T-helper 17 cell (primary cell): ENCODE data around the gene EIF3A. TPM values are rescaled to one million over a fixed set of nuclear protein-coding genes. Genes with fewer than 3 reads are reported as not detected.

Experiments
- ATAC-seq: fragments of 150-1000 bp; cut with Tn5 transposase; 2 replicates; pipeline ENCODE4 v1.10.0; 2021; ENCODE audit warnings: mild to moderate bottlenecking, moderate library complexity
- DNase-seq, 3 donors: peaks; one replicate each; pipeline versions ENCODE4 v3.0.0 to v3.0.0-alpha.2; 2020 to 2021
- H3K9me3 ChIP-seq: one replicate; pipeline ENCODE4 v1.7.0; 2013; ENCODE audit warnings: low read length, mild to moderate bottlenecking; ENCODE audit not compliant: control insufficient read depth, poor library complexity, severe bottlenecking
- H3K27ac Mint-ChIP-seq: one replicate; pipeline ENCODE4 v1.8.0; 2022; ENCODE audit warnings: mild to moderate bottlenecking, moderate library complexity, mixed read lengths
- H3K27me3 Mint-ChIP-seq: one replicate; pipeline ENCODE4 v1.8.0; 2022; ENCODE audit warnings: mixed read lengths
- H3K36me3 Mint-ChIP-seq: one replicate; pipeline ENCODE4 v1.8.0; 2022; ENCODE audit warnings: low read depth, mixed read lengths
- H3K4me1 Mint-ChIP-seq: one replicate; pipeline ENCODE4 v1.8.0; 2022; ENCODE audit warnings: mild to moderate bottlenecking, mixed read lengths
- H3K4me3 Mint-ChIP-seq: one replicate; pipeline ENCODE4 v1.8.0; 2022; ENCODE audit warnings: mild to moderate bottlenecking, moderate library complexity, mixed read lengths
- total RNA-seq, 4 donors: library from RNA in 2 of 4; stranded (reverse) in 2 of 4; gene quantifications; one replicate each; pipeline ENCODE4 v1.2.3 and lab custom pipeline; 2022 to 2026

EIF3A gene
- total RNA-seq, 2 donors from 2014 or later, result 149 to 169 TPM

GRCh38 chr10:119090026-119090795 lies 9.6 kb upstream of the EIF3A start:
- peak in 2 of 3 donors; percentile 31 to 34 for DNase-seq
- ATAC-seq, result peak; percentile 65
- H3K4me1 Mint-ChIP-seq, result peaks cover 42% of the 10 kb centered on the region
- H3K9me3 ChIP-seq, result no peaks in the 10 kb centered on the region
- H3K27me3 Mint-ChIP-seq, result no peaks in the 10 kb centered on the region
- H3K36me3 Mint-ChIP-seq, result no peaks in the 10 kb centered on the region
- peak overlapping the region; percentile 99 for H3K27ac Mint-ChIP-seq
- peak overlapping the region; percentile 78 for H3K4me3 Mint-ChIP-seq

GRCh38 chr10:119087271-119087882 lies 6.8 kb upstream of the EIF3A start:
- H3K4me1 Mint-ChIP-seq, result peaks cover 39% of the 10 kb centered on the region
- no peak overlapping the region for H3K27ac Mint-ChIP-seq
- no peak for DNase-seq

GRCh38 chr10:119084896-119085295 lies 4.3 kb upstream of the EIF3A start:
- Mint-ChIP-seq H3K27ac (no peak overlapping the region), H3K4me1 (peaks cover 31% of the 10 kb centered on the region), H3K27me3 (no peaks in the 10 kb centered on the region), H3K36me3 (no peaks in the 10 kb centered on the region), H3K4me3 (no peak overlapping the region)
- no peak for ATAC-seq
- no peaks in the 10 kb centered on the region for H3K9me3 ChIP-seq
- DNase-seq, result no peak

More at GRCh38 chr10:119087271-119087882, 6.8 kb upstream of the EIF3A start:
- no peak for ATAC-seq
- H3K9me3 ChIP-seq, result no peaks in the 10 kb centered on the region
- Mint-ChIP-seq H3K27me3 (no peaks in the 10 kb centered on the region), H3K36me3 (no peaks in the 10 kb centered on the region), H3K4me3 (no peak overlapping the region)

- Mint-ChIP-seq H3K27ac (peak overlapping the region; percentile 99), H3K27me3 (no peaks in the 10 kb centered on the region), H3K36me3 (peaks cover 2% of the 10 kb centered on the region), H3K4me3 (peak overlapping the region; percentile 99), H3K4me1 (peaks cover 37% of the 10 kb centered on the region)
- ATAC-seq (peak; percentile 66), DNase-seq (peak; percentile 44 to 50 (median 45))
- H3K9me3 ChIP-seq, result no peaks in the 10 kb centered on the region
Measured at GRCh38 chr10:119079599-119080520, 757 bp downstream of the EIF3A start.

- no peak for DNase-seq
- peak overlapping the region; percentile 99 for H3K4me3 Mint-ChIP-seq
- peaks cover 2% of the 10 kb centered on the region for H3K36me3 Mint-ChIP-seq
- ATAC-seq, result no peak
- H3K9me3 ChIP-seq, result no peaks in the 10 kb centered on the region
- H3K27me3 Mint-ChIP-seq, result no peaks in the 10 kb centered on the region
- H3K4me1 Mint-ChIP-seq, result peaks cover 33% of the 10 kb centered on the region
- peak overlapping the region; percentile 99 for H3K27ac Mint-ChIP-seq
Measured at GRCh38 chr10:119078422-119079179, 2.0 kb downstream of the EIF3A start.

GRCh38 chr10:119073584-119073983 lies 7.0 kb downstream of the EIF3A start:
- no peak overlapping the region for H3K4me3 Mint-ChIP-seq

GRCh38 chr10:119070395-119071165 lies 10.0 kb downstream of the EIF3A start:
- H3K4me1 Mint-ChIP-seq, result peaks cover 27% of the 10 kb centered on the region
- H3K36me3 Mint-ChIP-seq, result peaks cover 3% of the 10 kb centered on the region
- peak overlapping the region; percentile 63 for H3K27ac Mint-ChIP-seq
- H3K27me3 Mint-ChIP-seq, result no peaks in the 10 kb centered on the region
- no peak overlapping the region for H3K4me3 Mint-ChIP-seq
- no peaks in the 10 kb centered on the region for H3K9me3 ChIP-seq
- ATAC-seq (no peak), DNase-seq (no peak)

More at GRCh38 chr10:119073584-119073983, 7.0 kb downstream of the EIF3A start:
- ATAC-seq, result no peak
- H3K27ac Mint-ChIP-seq, result peak overlapping the region; percentile 87
- H3K9me3 ChIP-seq, result no peaks in the 10 kb centered on the region
- H3K36me3 Mint-ChIP-seq, result no peaks in the 10 kb centered on the region
- H3K27me3 Mint-ChIP-seq, result no peaks in the 10 kb centered on the region
- DNase-seq, result no peak
- peaks cover 31% of the 10 kb centered on the region for H3K4me1 Mint-ChIP-seq

- no peak for ATAC-seq
- no peaks in the 10 kb centered on the region for H3K27me3 Mint-ChIP-seq
- no peaks in the 10 kb centered on the region for H3K9me3 ChIP-seq
- H3K4me3 Mint-ChIP-seq, result no peak overlapping the region
- H3K4me1 Mint-ChIP-seq, result peaks cover 23% of the 10 kb centered on the region
- no peak for DNase-seq
- peaks cover 7% of the 10 kb centered on the region for H3K36me3 Mint-ChIP-seq
- no peak overlapping the region for H3K27ac Mint-ChIP-seq
Measured at GRCh38 chr10:119061926-119062325, 18.7 kb downstream of the EIF3A start.

- H3K4me3 Mint-ChIP-seq, result no peak overlapping the region
- ATAC-seq, result no peak
Measured at GRCh38 chr10:119061352-119061751, 19.3 kb downstream of the EIF3A start.

GRCh38 chr10:119060107-119060506 lies 20.5 kb downstream of the EIF3A start:
- ATAC-seq (no peak), DNase-seq (no peak)
- no peak overlapping the region for H3K27ac Mint-ChIP-seq

More at GRCh38 chr10:119061352-119061751, 19.3 kb downstream of the EIF3A start:
- no peaks in the 10 kb centered on the region for H3K9me3 ChIP-seq
- H3K27me3 Mint-ChIP-seq, result no peaks in the 10 kb centered on the region
- peaks cover 7% of the 10 kb centered on the region for H3K36me3 Mint-ChIP-seq
- H3K4me1 Mint-ChIP-seq, result peaks cover 21% of the 10 kb centered on the region
- H3K27ac Mint-ChIP-seq, result no peak overlapping the region
- no peak for DNase-seq

GRCh38 chr10:119059557-119059956 lies 21.1 kb downstream of the EIF3A start:
- Mint-ChIP-seq H3K27ac (no peak overlapping the region), H3K36me3 (peaks cover 5% of the 10 kb centered on the region), H3K4me1 (peaks cover 17% of the 10 kb centered on the region), H3K4me3 (no peak overlapping the region), H3K27me3 (no peaks in the 10 kb centered on the region)
- no peak for ATAC-seq
- H3K9me3 ChIP-seq, result no peaks in the 10 kb centered on the region
- DNase-seq, result no peak

More at GRCh38 chr10:119060107-119060506, 20.5 kb downstream of the EIF3A start:
- no peak overlapping the region for H3K4me3 Mint-ChIP-seq
- peaks cover 7% of the 10 kb centered on the region for H3K36me3 Mint-ChIP-seq
- peaks cover 21% of the 10 kb centered on the region for H3K4me1 Mint-ChIP-seq
- no peaks in the 10 kb centered on the region for H3K9me3 ChIP-seq
- H3K27me3 Mint-ChIP-seq, result no peaks in the 10 kb centered on the region

- peaks cover 9% of the 10 kb centered on the region for H3K4me1 Mint-ChIP-seq
Measured at GRCh38 chr10:119058010-119058409, 22.6 kb downstream of the EIF3A start.

More at GRCh38 chr10:119058010-119058409, 22.6 kb downstream of the EIF3A start:
- H3K36me3 Mint-ChIP-seq, result peaks cover 5% of the 10 kb centered on the region
- no peak for DNase-seq
- peak overlapping the region; percentile 76 for H3K4me3 Mint-ChIP-seq
- no peaks in the 10 kb centered on the region for H3K9me3 ChIP-seq
- H3K27me3 Mint-ChIP-seq, result no peaks in the 10 kb centered on the region
- no peak for ATAC-seq
- H3K27ac Mint-ChIP-seq, result peak overlapping the region; percentile 14
